ENCODE results near the gene GAB2.

The GAB2 gene

GRCh38 chr11:78199653-78200015 is 218.0 kb downstream of the GAB2 start:
- DNase-seq (ENCODE audit: extremely low spot score, insufficient read length, low read depth) (no peak), FAIRE-seq (no peak)

GRCh38 chr11:78199015-78199652 is 218.5 kb downstream of the GAB2 start:
- FAIRE-seq (no peak), DNase-seq (ENCODE audit: extremely low spot score, insufficient read length, low read depth) (no peak)

- FAIRE-seq: no peak
Measured at GRCh38 chr11:78197816-78198215, 219.8 kb downstream of the GAB2 start.

GRCh38 chr11:78196661-78197091 is 220.9 kb downstream of the GAB2 start:
- DNase-seq (ENCODE audit: extremely low spot score, insufficient read length, low read depth) (no peak), FAIRE-seq (no peak)

More at GRCh38 chr11:78197816-78198215, 219.8 kb downstream of the GAB2 start:
- no peak for DNase-seq (ENCODE audit: extremely low spot score, insufficient read length, low read depth)

- FAIRE-seq: no peak
Measured at GRCh38 chr11:78195917-78196560, 221.6 kb downstream of the GAB2 start.

GRCh38 chr11:78194490-78194889 is 223.1 kb downstream of the GAB2 start:
- DNase-seq (ENCODE audit: extremely low spot score, insufficient read length, low read depth): no peak
- FAIRE-seq: no peak

More at GRCh38 chr11:78195917-78196560, 221.6 kb downstream of the GAB2 start:
- no peak for DNase-seq (ENCODE audit: extremely low spot score, insufficient read length, low read depth)

- no peak for DNase-seq (ENCODE audit: extremely low spot score, insufficient read length, low read depth)
- no peak for FAIRE-seq
Measured at GRCh38 chr11:78193806-78194205, 223.8 kb downstream of the GAB2 start.

GRCh38 chr11:78192911-78193351 is 224.7 kb downstream of the GAB2 start:
- DNase-seq (ENCODE audit: extremely low spot score, insufficient read length, low read depth) (no peak), FAIRE-seq (no peak)

- FAIRE-seq: no peak
- no peak for DNase-seq (ENCODE audit: extremely low spot score, insufficient read length, low read depth)
Measured at GRCh38 chr11:78192223-78192719, 225.3 kb downstream of the GAB2 start.

GRCh38 chr11:78190871-78191538 is 226.6 kb downstream of the GAB2 start:
- FAIRE-seq (no peak), DNase-seq (ENCODE audit: extremely low spot score, insufficient read length, low read depth) (no peak)

GRCh38 chr11:78190374-78190773 is 227.2 kb downstream of the GAB2 start:
- no peak for FAIRE-seq
- no peak for DNase-seq (ENCODE audit: extremely low spot score, insufficient read length, low read depth)

- no peak for DNase-seq (ENCODE audit: extremely low spot score, insufficient read length, low read depth)
- no peak for FAIRE-seq
Measured at GRCh38 chr11:78189851-78190250, 227.8 kb downstream of the GAB2 start.

GRCh38 chr11:78189174-78189724 is 228.4 kb downstream of the GAB2 start:
- no peak for DNase-seq (ENCODE audit: extremely low spot score, insufficient read length, low read depth)
- no peak for FAIRE-seq

GRCh38 chr11:78188286-78189173 is 229.1 kb downstream of the GAB2 start, which contains the start of the genes KCTD21 and USP35:
Gene KCTD21, minus strand, starts transcription at chr11:78188626. Its CDS starts 14,072 bp downstream, at chr11:78174554.
Gene USP35, plus strand, starts transcription at chr11:78188919. Its CDS starts 7,327 bp downstream, at chr11:78196246.
- DNase-seq (ENCODE audit: extremely low spot score, insufficient read length, low read depth) (peak; percentile 94), FAIRE-seq (peak; percentile 96)

GRCh38 chr11:78187366-78188285 is 230.0 kb downstream of the GAB2 start:
- peak; percentile 18 for DNase-seq (ENCODE audit: extremely low spot score, insufficient read length, low read depth)
- FAIRE-seq: no peak

- FAIRE-seq: no peak
Measured at GRCh38 chr11:78181185-78181584, 236.4 kb downstream of the GAB2 start.

GRCh38 chr11:78180751-78181150 is 236.9 kb downstream of the GAB2 start:
- DNase-seq (ENCODE audit: extremely low spot score, insufficient read length, low read depth): no peak
- FAIRE-seq: no peak

More at GRCh38 chr11:78181185-78181584, 236.4 kb downstream of the GAB2 start:
- DNase-seq (ENCODE audit: extremely low spot score, insufficient read length, low read depth): no peak

- DNase-seq (ENCODE audit: extremely low spot score, insufficient read length, low read depth) (no peak), FAIRE-seq (no peak)
Measured at GRCh38 chr11:78179459-78180071, 238.1 kb downstream of the GAB2 start.
